GM18505 (cell line): Measurements from ENCODE around the gene PIM2.
A peak's percentile ranks its signal among the peaks of the same experiment; 100 is the strongest.

Experiments
- ATAC-seq: cut with Tn5 transposase; IDR thresholded peaks from one replicate; pipeline ENCODE4 v1.9.1; 2021; ENCODE audit not compliant: unreplicated experiment
- POLR2A ChIP-seq: IDR thresholded peaks from 4 replicates; pipeline ENCODE4 v1.6.1; 2011; ENCODE audit warnings: borderline replicate concordance; ENCODE audit not compliant: insufficient read depth, insufficient read length; ENCODE audit errors: extremely low read depth

The PIM2 gene

GRCh38 chrX:48905090-48905790 lies 13.6 kb downstream of the PIM2 start:
- TF ChIP-seq POLR2A: no peak
- ATAC-seq: no peak

- no peak for ATAC-seq
- TF ChIP-seq POLR2A: no peak
These were observed 14.2 kb downstream of the PIM2 start for GRCh38 chrX:48904626-48905025.

GRCh38 chrX:48904180-48904579 lies 14.6 kb downstream of the PIM2 start:
- ATAC-seq: no peak
- no peak for TF ChIP-seq POLR2A

GRCh38 chrX:48903290-48903689 lies 15.5 kb downstream of the PIM2 start:
- no peak for ATAC-seq
- no peak for TF ChIP-seq POLR2A

GRCh38 chrX:48902776-48903175 lies 16.0 kb downstream of the PIM2 start:
- no peak for TF ChIP-seq POLR2A
- ATAC-seq: no peak

GRCh38 chrX:48902135-48902534 lies 16.7 kb downstream of the PIM2 start:
- TF ChIP-seq POLR2A: no peak
- no peak for ATAC-seq

GRCh38 chrX:48901069-48901468 lies 17.8 kb downstream of the PIM2 start:
- no peak for ATAC-seq
- no peak for TF ChIP-seq POLR2A

GRCh38 chrX:48899078-48899410 lies 19.8 kb downstream of the PIM2 start:
- no peak for ATAC-seq
- no peak for TF ChIP-seq POLR2A

- peak; percentile 88 for ATAC-seq
- TF ChIP-seq POLR2A: peak; percentile 87
These were observed 21.1 kb downstream of the PIM2 start, which contains the start of the genes PQBP1 and TIMM17B for GRCh38 chrX:48897625-48898306. TSS of gene PQBP1 (plus strand) at chrX:48897930. CDS start at chrX:48898510, 580 bp downstream. TSS of gene TIMM17B (minus strand) at chrX:48897768. CDS start at chrX:48897749, 19 bp downstream.

GRCh38 chrX:48897157-48897624 lies 21.6 kb downstream of the PIM2 start:
- peak; percentile 5 for ATAC-seq
- no peak for TF ChIP-seq POLR2A

- ATAC-seq: no peak
- no peak for TF ChIP-seq POLR2A
These were observed 22.2 kb downstream of the PIM2 start for GRCh38 chrX:48896611-48897011.

- ATAC-seq: no peak
- no peak for TF ChIP-seq POLR2A
These were observed 23.9 kb downstream of the PIM2 start for GRCh38 chrX:48894891-48895290.

- TF ChIP-seq POLR2A: no peak
- no peak for ATAC-seq
These were observed 25.1 kb downstream of the PIM2 start for GRCh38 chrX:48893556-48894348.
